C4-2B (cell line): ENCODE measurements around the gene KDM4C.

Source experiments
- CTCF ChIP-seq: fragments of 450-650 bp; conservative IDR thresholded peaks from 2 replicates; pipeline ENCODE4 v1.5.1; 2017; ENCODE audit warnings: mild to moderate bottlenecking
- ZFX ChIP-seq: fragments of 450-650 bp; IDR thresholded peaks from 2 replicates; pipeline ENCODE4 v1.6.1; 2017

DNA sequence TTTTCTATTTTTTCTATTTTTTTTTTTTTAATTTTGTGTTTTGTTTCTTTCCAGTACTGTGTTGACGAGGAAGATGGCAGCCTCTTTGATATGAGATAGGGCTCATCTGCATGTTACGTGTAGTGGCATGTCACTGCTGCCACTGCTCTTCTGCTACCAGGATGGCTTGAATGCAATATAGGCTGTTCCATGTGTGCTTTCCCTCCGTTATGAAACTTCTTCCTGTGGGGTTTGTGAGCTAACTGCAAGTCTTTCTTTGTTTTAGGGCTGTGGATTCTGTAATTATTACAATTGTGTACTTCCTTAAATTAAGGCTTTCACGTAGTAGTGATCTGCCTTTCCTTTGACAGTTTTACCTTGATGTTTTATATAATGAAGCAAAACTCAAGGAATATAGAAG is 184.6 kb downstream of the KDM4C start:
- TF ChIP-seq CTCF (no peak), ZFX (no peak)
